Transverse colon (tissue), 4 donors: ENCODE data around the gene SLCO4A1. TPM values are rescaled to one million over a fixed set of nuclear protein-coding genes. Genes with fewer than 3 reads are reported as not detected.

Source experiments
- DNase-seq: peaks from one replicate; pipeline ENCODE4 v3.0.0-alpha.2; 2019
- H3K27ac ChIP-seq, 4 donors: fragments of 200-600 bp; sonication (generic); 2 replicates each; pipeline ENCODE4 v1.5.1; 2016 to 2018; ENCODE audit warnings: inconsistent platforms in 4 of 4
- H3K27me3 ChIP-seq: fragments of 200-600 bp; sonication (generic); 2 replicates; pipeline ENCODE4 v1.5.1; 2017; ENCODE audit warnings: inconsistent platforms
- H3K36me3 ChIP-seq, 4 donors: fragments of 200-600 bp; sonication (generic); 2 replicates each; pipeline ENCODE4 v1.5.1; 2017 to 2019; ENCODE audit warnings: inconsistent platforms in 4 of 4
- H3K4me1 ChIP-seq, 4 donors: fragments of 200-600 bp; sonication (generic); 2 replicates each; pipeline ENCODE4 v1.5.1; 2017 to 2020; ENCODE audit warnings: inconsistent platforms in 4 of 4
- H3K4me3 ChIP-seq, 4 donors: fragments of 200-600 bp; sonication (generic); 1 replicate in 1 of 4; 2 replicates in 3 of 4; pipeline versions ENCODE4 v1.5.1 to v1.6.1; 2017 to 2019; ENCODE audit warnings: inconsistent platforms in 4 of 4
- H3K9me3 ChIP-seq, 2 donors: fragments of 200-600 bp; sonication (generic); 2 replicates each; pipeline ENCODE4 v1.5.1; 2017 to 2019; ENCODE audit warnings: inconsistent platforms in 2 of 2
- EP300 ChIP-seq: sonication (generic); formaldehyde crosslinking; IDR thresholded peaks from one replicate; pipeline ENCODE4 v1.6.1; 2017; ENCODE audit warnings: antibody characterized with exemption, low read depth
- POLR2A ChIP-seq: fragments of 450-650 bp; IDR thresholded peaks from one replicate; pipeline ENCODE4 v1.6.1; 2016; ENCODE audit warnings: antibody characterized with exemption, mild to moderate bottlenecking, moderate library complexity
- POLR2AphosphoS5 ChIP-seq, 3 donors: sonication (generic); formaldehyde crosslinking; IDR thresholded peaks; one replicate each; pipeline ENCODE4 v1.6.1; 2016; ENCODE audit warnings: antibody characterized with exemption in 3 of 3
- WGBS, 2 donors: methylation state at CpG; one replicate each; pipeline ENCODE4 v1.1.5; 2018; ENCODE audit warnings: low coverage in 1 of 2; 5-methylcytosine and 5-hydroxymethylcytosine counted together
- in situ Hi-C, 4 donors: fragments of 200-750 bp; cut with MboI; loops; one replicate each; pipeline versions ENCODE4 v1.15.0 to v1.15.1; 2017; ENCODE audit warnings: low sequenced_read_pairs in 3 of 4, low pct_ligation_motif_present in 1 of 4, low pct_unique_long_range_greater_than_20kb in 1 of 4
- intact Hi-C: fragments of 100-400 bp; cut with DNase I; formaldehyde crosslinking; loops from one replicate; pipeline ENCODE4 v1.15.1; 2023; ENCODE audit warnings: low total_unique reads
- total RNA-seq, 4 donors: library from RNA; depleted of rRNA; stranded (reverse); fragments of >200 nt; gene quantifications; one replicate each; pipeline ENCODE4 v1.1.0, GENCODE V29; 2016
- TF ChIP-seq, protein P1 (sequence below), 5 experiments: fragments of 200-600 bp in 3 of 5; fragments of 450-650 bp in 2 of 5; sonication (generic) in 3 of 5; IDR thresholded peaks; 1 replicate in 2 of 5; 2 replicates in 3 of 5; pipeline ENCODE4 v1.5.1; 2016 to 2017; ENCODE audit warnings: antibody characterized with exemption in 5 of 5, inconsistent platforms in 3 of 5, mild to moderate bottlenecking in 2 of 5, moderate library complexity in 1 of 5

Gene SLCO4A1
- total RNA-seq, 4 donors from 2014 or later = 13.7 to 375 (median 60.0) TPM

DNA sequence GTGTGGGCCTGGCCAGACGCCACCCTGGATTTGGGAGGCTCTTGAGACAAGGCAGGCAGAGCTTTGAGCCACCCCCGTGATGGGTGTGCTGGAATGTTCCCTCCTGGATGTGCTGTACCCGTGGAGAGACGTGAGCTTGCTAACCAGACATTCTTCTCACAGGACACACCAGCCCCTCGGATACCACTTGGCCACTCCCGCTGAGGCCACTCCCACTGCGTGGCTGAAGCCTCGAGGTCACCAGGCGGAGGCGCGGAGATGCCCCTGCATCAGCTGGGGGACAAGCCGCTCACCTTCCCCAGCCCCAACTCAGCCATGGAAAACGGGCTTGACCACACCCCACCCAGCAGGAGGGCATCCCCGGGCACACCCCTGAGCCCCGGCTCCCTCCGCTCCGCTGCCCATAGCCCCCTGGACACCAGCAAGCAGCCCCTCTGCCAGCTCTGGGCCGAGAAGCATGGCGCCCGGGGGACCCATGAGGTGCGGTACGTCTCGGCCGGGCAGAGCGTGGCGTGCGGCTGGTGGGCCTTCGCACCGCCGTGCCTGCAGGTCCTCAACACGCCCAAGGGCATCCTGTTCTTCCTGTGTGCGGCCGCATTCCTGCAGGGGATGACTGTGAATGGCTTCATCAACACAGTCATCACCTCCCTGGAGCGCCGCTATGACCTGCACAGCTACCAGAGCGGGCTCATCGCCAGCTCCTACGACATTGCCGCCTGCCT is 14.1 kb downstream of the SLCO4A1 start:
- TF ChIP-seq, protein P1, sequence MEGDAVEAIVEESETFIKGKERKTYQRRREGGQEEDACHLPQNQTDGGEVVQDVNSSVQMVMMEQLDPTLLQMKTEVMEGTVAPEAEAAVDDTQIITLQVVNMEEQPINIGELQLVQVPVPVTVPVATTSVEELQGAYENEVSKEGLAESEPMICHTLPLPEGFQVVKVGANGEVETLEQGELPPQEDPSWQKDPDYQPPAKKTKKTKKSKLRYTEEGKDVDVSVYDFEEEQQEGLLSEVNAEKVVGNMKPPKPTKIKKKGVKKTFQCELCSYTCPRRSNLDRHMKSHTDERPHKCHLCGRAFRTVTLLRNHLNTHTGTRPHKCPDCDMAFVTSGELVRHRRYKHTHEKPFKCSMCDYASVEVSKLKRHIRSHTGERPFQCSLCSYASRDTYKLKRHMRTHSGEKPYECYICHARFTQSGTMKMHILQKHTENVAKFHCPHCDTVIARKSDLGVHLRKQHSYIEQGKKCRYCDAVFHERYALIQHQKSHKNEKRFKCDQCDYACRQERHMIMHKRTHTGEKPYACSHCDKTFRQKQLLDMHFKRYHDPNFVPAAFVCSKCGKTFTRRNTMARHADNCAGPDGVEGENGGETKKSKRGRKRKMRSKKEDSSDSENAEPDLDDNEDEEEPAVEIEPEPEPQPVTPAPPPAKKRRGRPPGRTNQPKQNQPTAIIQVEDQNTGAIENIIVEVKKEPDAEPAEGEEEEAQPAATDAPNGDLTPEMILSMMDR (IDR thresholded peaks at IDR 0.05) = no peak
- TF ChIP-seq POLR2A = no peak
- TF ChIP-seq POLR2AphosphoS5 (IDR thresholded peaks at IDR 0.05) = no peak
- no peak for TF ChIP-seq EP300
- intact Hi-C loops = no loop called here
- in situ Hi-C loops = loop anchor here in 1 of 4 donors (25.0 kb wide), 1 partner anchor 131 kb away; the partner anchor contains the start of gene MRGBP
- Histone ChIP-seq H3K9me3 (no peaks in the 10 kb centered on the region), H3K4me1 (peaks cover 17 to 21% (median 19%) of the 10 kb centered on the region in 4 donors), H3K4me3 (no peak overlapping the region), H3K27me3 (no peaks in the 10 kb centered on the region), H3K36me3 (no peaks in the 10 kb centered on the region), H3K27ac (no peak overlapping the region)
- no peak for DNase-seq
- 86% methylated on average over 23 of the region's 39 CpGs; no CpG with 5 or more reads in 1 of the 2 donors for WGBS, 2 donors

DNA sequence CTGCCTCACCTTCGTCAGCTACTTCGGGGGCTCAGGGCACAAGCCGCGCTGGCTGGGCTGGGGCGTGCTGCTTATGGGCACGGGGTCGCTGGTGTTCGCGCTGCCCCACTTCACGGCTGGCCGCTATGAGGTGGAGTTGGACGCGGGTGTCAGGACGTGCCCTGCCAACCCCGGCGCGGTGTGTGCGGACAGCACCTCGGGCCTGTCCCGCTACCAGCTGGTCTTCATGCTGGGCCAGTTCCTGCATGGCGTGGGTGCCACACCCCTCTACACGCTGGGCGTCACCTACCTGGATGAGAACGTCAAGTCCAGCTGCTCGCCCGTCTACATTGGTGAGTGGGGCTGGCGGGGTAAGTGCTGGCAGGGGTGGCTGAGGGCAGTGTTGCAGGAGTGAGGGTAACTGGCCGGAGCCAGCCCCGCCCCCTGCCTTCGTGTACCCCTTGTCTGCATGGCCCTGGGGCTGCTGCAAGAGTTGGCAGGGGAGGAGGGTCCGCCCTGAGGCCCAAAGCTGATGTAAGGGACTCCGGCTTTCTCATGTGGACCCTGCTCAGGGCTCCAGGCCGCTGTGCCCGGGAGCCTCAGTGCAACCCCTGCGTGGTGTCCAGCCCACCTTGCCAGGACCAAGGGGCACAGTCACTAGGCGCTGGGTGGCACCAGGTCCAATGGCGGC is 14.8 kb downstream of the SLCO4A1 start:
- TF ChIP-seq EP300 (no peak), POLR2AphosphoS5 (IDR thresholded peaks at IDR 0.05) (no peak)
- in situ Hi-C loops = loop anchor here in 1 of 4 donors (25.0 kb wide), 1 partner anchor 130 kb away; the partner anchor contains the start of gene MRGBP
- Histone ChIP-seq H3K27ac (no peak overlapping the region), H3K36me3 (no peaks in the 10 kb centered on the region), H3K4me1 (peaks cover 13 to 16% (median 14%) of the 10 kb centered on the region in 4 donors), H3K9me3 (no peaks in the 10 kb centered on the region), H3K4me3 (no peak overlapping the region), H3K27me3 (no peaks in the 10 kb centered on the region)
- 96% methylated on average over 36 of the region's 37 CpGs; no CpG with 5 or more reads in 1 of the 2 donors for WGBS, 2 donors
- intact Hi-C loops = no loop called here
- no peak for DNase-seq

DNA sequence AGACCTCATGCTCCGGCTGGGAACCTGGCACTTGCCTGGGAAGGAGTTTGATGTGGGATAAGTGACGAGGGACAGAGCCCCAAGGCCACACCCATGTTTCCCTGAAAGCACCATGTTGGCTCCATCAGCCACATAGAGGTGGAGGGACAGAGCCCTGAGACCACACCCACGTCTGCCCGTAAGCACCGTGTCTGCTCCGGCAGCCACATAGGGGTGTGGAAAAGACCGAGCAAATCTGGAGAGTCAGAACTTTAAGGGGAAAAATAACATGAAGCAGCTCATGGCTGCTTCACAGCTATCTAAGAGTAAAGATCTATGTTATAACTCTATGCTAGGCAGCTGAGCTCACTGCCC is 15.3 kb downstream of the SLCO4A1 start:
- no peaks in the 10 kb centered on the region for H3K9me3 ChIP-seq
- H3K4me1 ChIP-seq = peaks cover 10 to 11% (median 10%) of the 10 kb centered on the region in 4 donors
- H3K36me3 ChIP-seq = no peaks in the 10 kb centered on the region
- 86% methylated on average over 7 of the region's 7 CpGs; no CpG with 5 or more reads in 1 of the 2 donors for WGBS, 2 donors
- H3K27ac ChIP-seq = no peak overlapping the region
- intact Hi-C loops (no loop called here), in situ Hi-C loops (loop anchor here in 1 of 4 donors (25.0 kb wide), 1 partner anchor 130 kb away; the partner anchor contains the start of gene MRGBP)
- H3K27me3 ChIP-seq = no peaks in the 10 kb centered on the region
- no peak for TF ChIP-seq POLR2A
- no peak for TF ChIP-seq EP300
- TF ChIP-seq, protein P1 (IDR thresholded peaks at IDR 0.05) = no peak
- TF ChIP-seq POLR2AphosphoS5 (IDR thresholded peaks at IDR 0.05) = no peak
- DNase-seq = no peak
- H3K4me3 ChIP-seq = no peak overlapping the region

DNA sequence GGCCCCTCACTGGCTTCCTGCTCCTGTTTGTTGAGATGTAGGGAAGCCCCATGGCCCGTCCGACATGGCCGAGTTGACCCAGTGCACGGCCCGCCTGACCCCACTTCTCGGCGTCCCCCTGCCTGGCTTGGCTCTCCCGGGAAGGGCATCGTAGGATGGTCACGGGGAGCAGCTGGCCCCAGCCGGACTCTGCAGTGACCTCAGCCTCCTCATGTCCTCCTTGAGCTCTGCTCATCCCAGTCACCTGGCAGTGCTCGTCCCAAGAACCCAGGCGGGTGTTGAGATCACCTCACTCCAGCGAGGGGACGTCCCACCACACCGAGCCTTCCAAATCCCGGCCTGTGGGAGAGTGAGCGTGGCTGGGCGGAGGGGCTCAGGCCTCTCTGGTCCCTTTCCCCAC is 15.7 kb downstream of the SLCO4A1 start:
- no peak for TF ChIP-seq POLR2A
- TF ChIP-seq EP300 = no peak
- no peak for TF ChIP-seq POLR2AphosphoS5 (IDR thresholded peaks at IDR 0.05)
- TF ChIP-seq, protein P1 (IDR thresholded peaks at IDR 0.05) = no peak
- intact Hi-C loops (loop anchor here (2.0 kb wide), 1 partner anchor 75 kb away; no protein-coding TSS in a partner anchor), in situ Hi-C loops (loop anchor here in 1 of 4 donors (25.0 kb wide), 1 partner anchor 129 kb away; the partner anchor contains the start of gene MRGBP)
- WGBS, 2 donors = 93% methylated on average over 19 of the region's 19 CpGs; no CpG with 5 or more reads in 1 of the 2 donors
- Histone ChIP-seq H3K27me3 (no peaks in the 10 kb centered on the region), H3K36me3 (no peaks in the 10 kb centered on the region), H3K27ac (no peak overlapping the region), H3K4me1 (peaks cover 6 to 7% (median 7%) of the 10 kb centered on the region in 4 donors), H3K4me3 (no peak overlapping the region), H3K9me3 (no peaks in the 10 kb centered on the region)
- DNase-seq = no peak
